NCI-H2196 treated with DMSO at 0.1 percent for 48 hours (cell line): ENCODE results near the gene PSAP.

ENCODE experiments used
- DNase-seq: peaks from one replicate; lab custom pipeline; 2025; ENCODE audit not compliant: unreplicated experiment; lab: John Stamatoyannopoulos, UW

The PSAP gene

GRCh38 chr10:71789871-71790270, 61.2 kb downstream of the PSAP start:
- DNase-seq = no peak

DNA sequence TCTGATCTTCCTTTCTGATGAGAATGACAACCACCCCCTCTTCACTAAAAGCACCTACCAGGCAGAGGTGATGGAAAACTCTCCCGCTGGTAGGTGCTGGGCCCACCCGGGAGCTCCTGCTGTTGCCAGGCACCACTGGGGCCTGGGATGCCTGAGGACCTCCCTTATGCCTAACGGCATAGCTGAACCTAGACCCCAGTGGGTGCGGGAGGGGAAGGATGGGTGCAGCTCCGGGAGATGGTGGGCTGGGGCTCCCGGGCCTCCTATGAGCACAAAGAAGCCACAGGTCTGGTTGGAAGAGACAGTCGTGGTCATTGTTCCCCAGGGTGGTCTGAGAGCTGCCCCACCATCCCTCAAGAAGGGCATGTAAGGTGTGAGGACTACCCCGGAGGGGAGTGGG, 62.1 kb downstream of the PSAP start:
- no peak for DNase-seq

DNA sequence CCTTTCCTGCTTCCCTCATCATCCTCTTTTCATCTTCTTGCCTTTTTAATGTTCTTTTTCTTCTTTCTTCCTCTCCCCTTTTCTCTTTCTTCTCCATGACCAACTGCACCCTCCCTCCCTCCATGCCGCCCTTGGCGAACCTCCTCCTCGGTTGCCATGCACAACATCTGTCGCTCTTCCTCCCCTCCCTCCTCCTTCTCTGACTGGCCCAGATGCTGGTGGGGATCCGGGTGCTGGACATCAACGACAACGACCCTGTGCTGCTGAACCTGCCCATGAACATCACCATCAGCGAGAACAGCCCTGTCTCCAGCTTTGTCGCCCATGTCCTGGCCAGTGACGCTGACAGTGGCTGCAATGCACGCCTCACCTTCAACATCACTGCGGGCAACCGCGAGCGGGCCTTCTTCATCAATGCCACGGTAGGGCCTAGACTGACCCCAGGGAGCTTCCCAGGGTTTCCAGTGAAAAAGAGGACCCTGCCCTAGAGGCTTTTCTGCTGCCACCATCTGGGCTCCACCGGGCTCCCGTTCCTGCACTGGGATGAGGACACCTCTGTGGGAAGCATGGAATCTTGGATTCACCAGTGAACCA, 66.3 kb downstream of the PSAP start:
- DNase-seq = no peak

GRCh38 chr10:71783917-71784678, 67.0 kb downstream of the PSAP start:
- DNase-seq = no peak

GRCh38 chr10:71782917-71783490, 68.0 kb downstream of the PSAP start:
- DNase-seq = no peak

DNA sequence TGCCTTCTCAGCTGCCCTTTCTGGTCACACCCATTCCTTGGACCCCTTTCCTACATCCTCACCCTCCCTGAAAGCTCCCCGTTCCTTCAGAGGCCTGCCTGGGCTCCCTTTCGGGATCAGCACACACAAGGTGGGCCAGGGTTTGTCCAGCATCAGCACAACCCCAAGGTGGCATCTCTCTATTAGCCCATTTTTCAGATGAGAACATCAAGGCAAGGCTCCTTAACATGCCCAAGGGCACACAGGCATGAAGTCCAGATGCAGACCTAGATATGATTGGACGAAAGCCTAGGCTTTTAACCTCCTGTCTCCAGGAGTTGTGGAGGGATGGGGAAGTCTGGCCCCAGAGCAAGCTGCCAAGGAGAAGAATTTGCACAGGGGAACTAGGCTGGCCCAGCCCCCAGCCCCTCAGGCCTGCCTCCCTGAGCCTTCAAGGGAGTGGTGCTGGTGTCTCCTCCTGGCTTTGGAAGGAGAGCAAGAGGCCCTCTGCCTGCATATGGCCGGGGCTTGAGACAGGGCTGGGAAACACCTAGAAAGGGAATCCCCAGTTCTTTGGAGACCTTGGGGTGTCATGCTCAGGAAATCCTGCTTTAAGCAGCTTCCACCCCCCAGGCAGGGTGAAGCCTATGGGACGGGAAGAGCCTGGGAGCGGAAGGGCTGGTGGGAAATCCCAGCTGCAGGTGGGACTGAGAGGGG, 68.7 kb downstream of the PSAP start:
- no peak for DNase-seq

- DNase-seq = no peak
Measured at GRCh38 chr10:71780719-71781118, 70.3 kb downstream of the PSAP start.

DNA sequence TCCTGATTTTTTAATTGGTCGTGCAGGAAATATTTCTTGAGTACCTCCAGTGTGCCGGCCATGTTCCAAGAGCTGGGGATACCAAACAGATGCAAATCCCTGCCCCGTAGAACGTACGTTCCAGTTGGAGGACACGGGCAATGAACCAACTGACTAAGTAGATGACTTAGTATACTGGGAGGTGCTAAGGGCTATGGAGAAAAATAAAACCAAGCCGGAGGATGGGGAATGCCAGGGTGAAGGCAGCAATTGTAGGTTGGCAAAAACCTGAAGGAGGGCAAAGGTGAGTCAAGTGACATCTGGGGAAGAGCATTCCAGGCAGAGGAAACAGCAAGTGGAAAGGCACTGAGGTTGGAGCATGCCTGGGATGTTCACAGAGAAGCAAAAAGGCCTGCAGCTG, 70.9 kb downstream of the PSAP start:
- DNase-seq = no peak

DNA sequence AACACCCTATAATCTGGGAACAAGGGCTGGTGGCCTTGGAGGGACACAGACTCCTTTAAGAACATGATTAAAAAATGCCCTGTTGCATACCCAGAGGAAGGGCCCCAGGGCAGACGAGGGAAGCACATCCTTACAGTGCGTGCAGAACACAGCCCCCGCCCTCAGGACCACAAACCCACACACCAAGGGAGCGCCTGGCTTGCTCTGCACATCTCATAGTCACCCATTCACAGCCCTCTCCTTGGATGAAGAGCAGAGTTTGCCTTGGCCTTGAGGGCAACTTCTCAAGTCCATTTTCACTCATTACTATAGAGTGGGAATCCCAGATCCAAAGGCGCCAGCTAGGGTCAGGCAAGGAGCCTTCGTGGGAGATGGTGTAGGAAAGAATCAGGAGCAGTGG, 71.4 kb downstream of the PSAP start:
- DNase-seq = no peak

- no peak for DNase-seq
Measured at GRCh38 chr10:71778071-71778825, 72.8 kb downstream of the PSAP start.

DNA sequence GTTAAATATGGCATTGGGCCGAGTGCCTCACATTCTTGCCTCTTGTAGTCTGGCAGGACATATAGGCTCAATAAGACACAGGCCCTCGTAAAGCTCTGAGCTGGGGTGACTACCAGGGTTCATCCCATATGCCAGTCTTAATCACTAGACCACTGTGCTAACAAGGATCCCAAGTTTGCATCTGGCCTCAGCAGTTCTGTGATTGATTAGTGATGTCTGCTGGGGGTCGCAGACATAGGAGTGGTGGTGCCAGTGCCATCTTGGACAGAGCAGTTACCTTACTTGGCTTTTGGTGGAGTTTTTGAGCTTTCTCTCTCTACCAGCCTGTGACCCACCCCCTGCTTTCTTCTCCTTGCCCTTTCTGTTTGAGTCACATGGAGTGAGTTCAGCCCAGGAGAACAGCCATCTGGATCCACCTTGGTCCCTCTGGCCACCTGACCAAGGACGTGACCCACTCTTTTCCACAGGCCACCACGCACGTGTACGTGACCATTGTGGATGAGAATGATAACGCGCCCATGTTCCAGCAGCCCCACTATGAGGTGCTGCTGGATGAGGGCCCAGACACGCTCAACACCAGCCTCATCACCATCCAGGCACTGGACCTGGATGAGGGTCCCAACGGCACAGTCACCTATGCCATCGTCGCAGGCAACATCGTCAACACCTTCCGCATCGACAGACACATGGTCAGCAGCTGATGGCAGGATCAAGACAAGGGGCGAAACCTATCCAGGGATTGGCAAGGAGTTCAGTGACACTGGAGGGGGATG, 73.7 kb downstream of the PSAP start:
- no peak for DNase-seq

- no peak for DNase-seq
Measured at GRCh38 chr10:71776481-71776925, 74.5 kb downstream of the PSAP start.

GRCh38 chr10:71774916-71775702, 75.9 kb downstream of the PSAP start:
- no peak for DNase-seq

DNA sequence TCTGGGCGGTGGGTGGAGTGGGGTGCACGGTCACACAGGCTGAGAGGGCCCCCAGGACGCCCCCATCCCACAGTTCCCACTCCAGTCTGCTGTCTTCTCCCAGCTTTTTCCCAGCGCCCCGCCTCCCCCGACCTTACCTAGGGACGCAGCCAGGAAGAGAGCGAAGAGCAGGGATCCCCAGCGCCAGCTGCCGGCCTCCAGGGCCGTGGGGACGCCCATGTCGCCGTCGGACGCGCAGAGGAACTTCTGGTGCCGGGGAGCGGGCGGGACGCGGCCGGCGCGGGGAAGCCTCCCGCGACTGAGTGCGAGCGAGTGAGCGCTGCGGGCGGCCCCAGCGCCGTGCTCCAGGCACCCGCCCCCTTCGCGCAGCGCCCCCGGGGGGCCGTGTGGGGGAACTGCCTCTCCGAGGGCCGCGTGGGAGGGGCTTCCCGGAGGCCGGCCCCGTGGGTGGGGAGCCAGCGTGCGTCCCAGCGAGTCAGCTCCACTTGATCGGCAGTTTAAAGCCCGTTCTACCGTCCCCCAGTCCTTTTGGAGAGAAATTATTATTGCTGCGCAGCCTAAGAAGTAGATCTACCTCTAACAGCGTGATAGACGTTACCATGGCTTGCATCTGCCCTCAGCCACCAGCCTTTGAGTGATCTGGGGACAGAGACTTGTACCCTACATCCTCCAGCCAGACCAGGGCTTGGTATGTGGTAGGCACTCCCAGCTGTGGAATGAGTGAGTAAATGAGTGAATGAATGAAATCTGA, 77.7 kb downstream of the PSAP start, which contains the start of gene VSIR:
VSIR (minus strand) TSS at position 300 of the 751 bp plus-strand sequence; CDS start at position 219, 81 bp downstream.
- no peak for DNase-seq

- no peak for DNase-seq
Measured at GRCh38 chr10:71772832-71773220, 78.2 kb downstream of the PSAP start.

- peak; percentile 19 for DNase-seq
Measured at GRCh38 chr10:71771821-71772617, 79.0 kb downstream of the PSAP start.

DNA sequence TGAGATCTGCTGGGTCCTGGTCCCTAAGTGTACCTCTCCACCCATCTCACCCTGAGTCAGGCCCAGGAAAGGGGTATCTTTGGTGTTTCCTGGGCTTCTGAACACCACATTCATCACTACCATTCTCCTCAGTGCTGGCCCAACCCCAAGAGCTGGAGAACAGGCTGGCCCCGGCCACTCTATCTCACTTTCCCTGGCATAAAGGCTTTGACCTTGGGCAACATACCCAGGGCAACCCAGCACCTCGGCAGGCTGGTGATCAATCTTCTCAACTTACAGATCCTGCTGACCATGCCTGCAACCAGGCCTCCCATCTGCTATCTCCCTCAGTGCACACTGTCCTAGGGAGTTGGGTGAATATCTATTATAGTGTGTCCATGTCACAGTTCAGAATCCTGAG, 79.8 kb downstream of the PSAP start:
- no peak for DNase-seq

GRCh38 chr10:71770789-71771188, 80.3 kb downstream of the PSAP start:
- DNase-seq = no peak
